Measurements from ENCODE around the gene TMEM272. TPM values are rescaled to one million over a fixed set of nuclear protein-coding genes. Genes with fewer than 3 reads are reported as not detected.

Gene TMEM272
- total and polyA plus RNA-seq, 12 donors = 0.03 to 0.17 (median 0.05) TPM; not detected in 9

DNA sequence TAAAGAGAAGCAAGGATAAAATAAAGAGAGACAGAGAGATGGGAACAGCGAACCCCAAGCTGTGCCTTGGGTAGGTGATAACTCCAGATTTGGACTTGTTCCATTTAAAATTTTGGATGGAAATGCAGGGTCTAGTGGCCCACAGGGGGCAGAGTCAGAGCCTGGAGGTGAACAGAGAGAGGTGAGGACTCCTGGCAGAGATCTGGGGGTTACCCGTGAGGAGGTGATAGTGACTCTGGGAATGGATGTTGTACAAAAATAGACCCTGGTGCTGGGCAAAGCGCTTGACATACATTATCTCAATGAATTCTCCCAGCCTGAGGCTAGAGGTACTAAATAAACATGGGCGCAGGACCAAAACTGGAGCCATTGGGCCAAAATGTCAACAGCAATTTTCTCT lies 26.7 kb downstream of the TMEM272 start:
- Histone ChIP-seq H3K4me1 (replicated peaks in 1 of 2) (peaks cover 0 to 9% of the 10 kb centered on the region in 2 donors), H3K4me3 (no peak overlapping the region), H3K27me3 (no peaks in the 10 kb centered on the region), H3K36me3 (replicated peaks in 1 of 2) (no peaks in the 10 kb centered on the region), H3K27ac (no peak overlapping the region), H3K9me3 (replicated peaks in 1 of 3) (no peaks in the 10 kb centered on the region)
- intact Hi-C loops (cut with DNase I) = no loop called here
- DNase-seq = no peak
- WGBS, 4 donors = 93 to 96% (median 96%) methylated on average over 4 of the region's 4 CpGs
- TF ChIP-seq CTCF (IDR thresholded peaks at IDR 0.05) (no peak), POLR2A (IDR thresholded peaks at IDR 0.05) (no peak)

GRCh38 chr13:51817717-51818116 lies 27.3 kb downstream of the TMEM272 start:
- no peak overlapping the region for H3K27ac ChIP-seq
- no peaks in the 10 kb centered on the region for H3K9me3 ChIP-seq (replicated peaks in 1 of 3)
- intact Hi-C loops (cut with DNase I) = no loop called here

GRCh38 chr13:51816604-51817249 lies 28.2 kb downstream of the TMEM272 start:
- DNase-seq = no peak
- TF ChIP-seq POLR2A (IDR thresholded peaks at IDR 0.05) (no peak), CTCF (IDR thresholded peaks at IDR 0.05) (no peak)
- 61 to 69% (median 64%) methylated on average over 19 of the region's 19 CpGs for WGBS, 4 donors
- H3K27me3 ChIP-seq = no peaks in the 10 kb centered on the region
- no peaks in the 10 kb centered on the region for H3K9me3 ChIP-seq (replicated peaks in 1 of 3)
- no peak overlapping the region for H3K4me3 ChIP-seq
- H3K27ac ChIP-seq = no peak overlapping the region
- H3K4me1 ChIP-seq (replicated peaks in 1 of 2) = peaks cover 0 to 9% of the 10 kb centered on the region in 2 donors
- intact Hi-C loops (cut with DNase I) = no loop called here
- no peaks in the 10 kb centered on the region for H3K36me3 ChIP-seq (replicated peaks in 1 of 2)

More at GRCh38 chr13:51817717-51818116, 27.3 kb downstream of the TMEM272 start:
- Histone ChIP-seq H3K4me3 (no peak overlapping the region), H3K36me3 (replicated peaks in 1 of 2) (no peaks in the 10 kb centered on the region), H3K27me3 (no peaks in the 10 kb centered on the region), H3K4me1 (replicated peaks in 1 of 2) (peaks cover 0 to 9% of the 10 kb centered on the region in 2 donors)
- no peak for DNase-seq
- TF ChIP-seq POLR2A (IDR thresholded peaks at IDR 0.05) (no peak), CTCF (IDR thresholded peaks at IDR 0.05) (no peak)
- 82 to 88% (median 86%) methylated on average over 6 to 8 of the region's 8 CpGs for WGBS, 4 donors

DNA sequence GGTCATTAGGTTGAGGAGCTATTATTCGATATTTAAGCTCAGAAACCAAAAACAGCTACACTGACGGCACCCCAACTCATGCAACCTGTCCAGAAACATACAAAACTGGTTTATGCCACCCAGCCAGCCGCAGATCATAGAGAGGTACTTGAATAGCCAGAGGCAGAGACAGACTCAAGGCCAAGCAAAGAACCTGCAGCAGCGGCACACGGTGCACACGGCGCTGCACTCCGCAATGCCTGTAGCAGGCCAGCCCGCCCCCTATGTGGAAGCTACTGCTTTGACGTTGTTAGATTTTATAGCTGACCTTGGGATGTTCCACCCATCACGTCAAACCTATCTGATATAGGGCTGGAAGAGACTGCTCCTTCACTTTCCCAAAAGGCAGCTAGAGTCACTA lies 29.1 kb downstream of the TMEM272 start:
- H3K4me1 ChIP-seq (replicated peaks in 1 of 2) = peaks cover 0 to 9% of the 10 kb centered on the region in 2 donors
- peak overlapping the region in 1 of 5 donors; percentile 23 for H3K27ac ChIP-seq
- no peaks in the 10 kb centered on the region for H3K27me3 ChIP-seq
- H3K9me3 ChIP-seq (replicated peaks in 1 of 3) = no peaks in the 10 kb centered on the region
- DNase-seq = peak in 3 of 7 donors; percentile 50 to 71 (median 52)
- 39 to 57% (median 46%) methylated on average over 9 to 11 of the region's 11 CpGs for WGBS, 4 donors
- intact Hi-C loops (cut with DNase I) = no loop called here
- peak overlapping the region in 1 of 4 donors; percentile 45 for H3K4me3 ChIP-seq
- TF ChIP-seq CTCF (IDR thresholded peaks at IDR 0.05) (peak in 1 of 6 experiments; percentile 3), POLR2A (IDR thresholded peaks at IDR 0.05) (no peak)
- no peaks in the 10 kb centered on the region for H3K36me3 ChIP-seq (replicated peaks in 1 of 2)
